WTC11 (cell line): ENCODE data around the gene ZNF678. TPM values are rescaled to one million over a fixed set of nuclear protein-coding genes. Genes with fewer than 3 reads are reported as not detected.

Experiments
- ATAC-seq: fragments of 200-7000 bp; cut with Tn5 transposase; 2 replicates; pipeline ENCODE4 v1.10.0; 2021; ENCODE audit warnings: mild to moderate bottlenecking, moderate library complexity
- CTCF ChIA-PET: fragments of 300-600 bp; sonication (Branson Sonifier 250); formaldehyde crosslinking; loops from one replicate; lab custom pipeline; 2021; ENCODE audit warnings: antibody characterized with exemption; lab: Charles Lee
- POLR2A ChIA-PET: fragments of 350-600 bp; sonication (Branson Sonifier 250); formaldehyde crosslinking; loops from one replicate; lab custom pipeline; 2021; ENCODE audit warnings: antibody characterized with exemption; lab: Charles Lee
- DNase-seq: peaks from one replicate; pipeline ENCODE4 v3.0.0; 2021; ENCODE audit warnings: low spot score
- H3K27ac Mint-ChIP-seq: 2 replicates; pipeline ENCODE4 v1.8.0; 2021; ENCODE audit warnings: mixed read lengths
- H3K27me3 Mint-ChIP-seq: 2 replicates; pipeline ENCODE4 v1.8.0; 2021; ENCODE audit warnings: low read depth, mild to moderate bottlenecking, moderate library complexity, mixed read lengths
- H3K36me3 Mint-ChIP-seq: 2 replicates; pipeline ENCODE4 v1.8.0; 2021; ENCODE audit warnings: mixed read lengths
- H3K4me1 Mint-ChIP-seq: 2 replicates; pipeline ENCODE4 v1.8.0; 2022; ENCODE audit warnings: mixed read lengths
- H3K4me3 Mint-ChIP-seq: 2 replicates; pipeline ENCODE4 v1.8.0; 2021; ENCODE audit warnings: mild to moderate bottlenecking, moderate library complexity, mixed read lengths
- H3K9me3 Mint-ChIP-seq: 2 replicates; pipeline ENCODE4 v1.8.0; 2021; ENCODE audit warnings: mixed read lengths
- E2F4 ChIP-seq: sonication (generic); formaldehyde crosslinking; IDR thresholded peaks from 2 replicates; pipeline ENCODE4 v1.8.1; 2022; ENCODE audit warnings: low read depth, mild to moderate bottlenecking, moderate library complexity, missing genetic modification reagents, borderline replicate concordance
- ETV6 ChIP-seq: sonication (generic); formaldehyde crosslinking; IDR thresholded peaks from 2 replicates; pipeline ENCODE4 v1.8.1; 2022; ENCODE audit warnings: mild to moderate bottlenecking, missing genetic modification reagents
- HMGXB4 ChIP-seq: sonication (generic); formaldehyde crosslinking; IDR thresholded peaks from 2 replicates; pipeline ENCODE4 v1.8.1; 2023; ENCODE audit warnings: mild to moderate bottlenecking, moderate library complexity, missing genetic modification reagents
- KAT7 ChIP-seq: sonication (generic); formaldehyde crosslinking; IDR thresholded peaks from 2 replicates; pipeline ENCODE4 v1.8.1; 2023; ENCODE audit warnings: missing genetic modification reagents, mild to moderate bottlenecking, borderline replicate concordance
- NFE2L1 ChIP-seq: sonication (generic); formaldehyde crosslinking; IDR thresholded peaks from 2 replicates; pipeline ENCODE4 v1.8.1; 2023; ENCODE audit warnings: missing genetic modification reagents
- TEAD1 ChIP-seq: sonication (generic); formaldehyde crosslinking; IDR thresholded peaks from 2 replicates; pipeline ENCODE4 v1.8.0; 2022; ENCODE audit warnings: mild to moderate bottlenecking, missing genetic modification reagents
- ZNF232 ChIP-seq: sonication (generic); formaldehyde crosslinking; IDR thresholded peaks from 2 replicates; pipeline ENCODE4 v1.8.0; 2022; ENCODE audit warnings: mild to moderate bottlenecking, missing genetic modification reagents
- ZNF512 ChIP-seq: sonication (generic); formaldehyde crosslinking; IDR thresholded peaks from 2 replicates; pipeline ENCODE4 v1.8.1; 2022; ENCODE audit warnings: missing genetic modification reagents, borderline replicate concordance
- total RNA-seq: library from RNA; stranded (reverse); gene quantifications from 3 replicates; pipeline ENCODE4 v1.2.3, GENCODE V29; 2021
- TF ChIP-seq, protein P1 (sequence below): sonication (generic); formaldehyde crosslinking; IDR thresholded peaks from 2 replicates; pipeline ENCODE4 v1.8.0; 2023; ENCODE audit warnings: missing genetic modification reagents, mild to moderate bottlenecking, borderline replicate concordance

Gene ZNF678
- total RNA-seq, 1 experiment from 2014 or later = 28.9 TPM

DNA sequence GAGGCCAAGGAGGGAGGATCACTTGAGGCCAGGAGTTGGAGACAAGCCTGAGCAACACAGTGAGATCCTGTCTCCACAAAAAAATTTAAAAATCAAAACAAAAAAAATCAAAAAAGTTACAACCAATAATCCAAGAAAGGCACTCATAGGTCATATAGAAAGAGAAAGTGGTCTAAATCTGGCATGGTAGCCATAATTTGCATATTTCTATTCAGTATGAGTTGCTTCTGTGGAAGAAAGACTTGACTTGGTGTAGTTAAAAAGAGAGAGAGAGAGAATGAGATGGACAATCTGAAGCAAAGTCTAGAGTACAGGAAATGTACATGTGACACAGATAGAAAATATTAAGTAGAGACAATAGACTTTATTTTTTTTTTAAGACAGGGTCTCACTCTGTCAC, 149.3 kb downstream of the ZNF678 start (continued):
- TF ChIP-seq E2F4 (CRISPR knock-in tag) (no peak), ZNF512 (CRISPR knock-in tag) (no peak), KAT7 (CRISPR knock-in tag) (no peak), NFE2L1 (CRISPR knock-in tag) (no peak)
- TF ChIP-seq, protein P1, sequence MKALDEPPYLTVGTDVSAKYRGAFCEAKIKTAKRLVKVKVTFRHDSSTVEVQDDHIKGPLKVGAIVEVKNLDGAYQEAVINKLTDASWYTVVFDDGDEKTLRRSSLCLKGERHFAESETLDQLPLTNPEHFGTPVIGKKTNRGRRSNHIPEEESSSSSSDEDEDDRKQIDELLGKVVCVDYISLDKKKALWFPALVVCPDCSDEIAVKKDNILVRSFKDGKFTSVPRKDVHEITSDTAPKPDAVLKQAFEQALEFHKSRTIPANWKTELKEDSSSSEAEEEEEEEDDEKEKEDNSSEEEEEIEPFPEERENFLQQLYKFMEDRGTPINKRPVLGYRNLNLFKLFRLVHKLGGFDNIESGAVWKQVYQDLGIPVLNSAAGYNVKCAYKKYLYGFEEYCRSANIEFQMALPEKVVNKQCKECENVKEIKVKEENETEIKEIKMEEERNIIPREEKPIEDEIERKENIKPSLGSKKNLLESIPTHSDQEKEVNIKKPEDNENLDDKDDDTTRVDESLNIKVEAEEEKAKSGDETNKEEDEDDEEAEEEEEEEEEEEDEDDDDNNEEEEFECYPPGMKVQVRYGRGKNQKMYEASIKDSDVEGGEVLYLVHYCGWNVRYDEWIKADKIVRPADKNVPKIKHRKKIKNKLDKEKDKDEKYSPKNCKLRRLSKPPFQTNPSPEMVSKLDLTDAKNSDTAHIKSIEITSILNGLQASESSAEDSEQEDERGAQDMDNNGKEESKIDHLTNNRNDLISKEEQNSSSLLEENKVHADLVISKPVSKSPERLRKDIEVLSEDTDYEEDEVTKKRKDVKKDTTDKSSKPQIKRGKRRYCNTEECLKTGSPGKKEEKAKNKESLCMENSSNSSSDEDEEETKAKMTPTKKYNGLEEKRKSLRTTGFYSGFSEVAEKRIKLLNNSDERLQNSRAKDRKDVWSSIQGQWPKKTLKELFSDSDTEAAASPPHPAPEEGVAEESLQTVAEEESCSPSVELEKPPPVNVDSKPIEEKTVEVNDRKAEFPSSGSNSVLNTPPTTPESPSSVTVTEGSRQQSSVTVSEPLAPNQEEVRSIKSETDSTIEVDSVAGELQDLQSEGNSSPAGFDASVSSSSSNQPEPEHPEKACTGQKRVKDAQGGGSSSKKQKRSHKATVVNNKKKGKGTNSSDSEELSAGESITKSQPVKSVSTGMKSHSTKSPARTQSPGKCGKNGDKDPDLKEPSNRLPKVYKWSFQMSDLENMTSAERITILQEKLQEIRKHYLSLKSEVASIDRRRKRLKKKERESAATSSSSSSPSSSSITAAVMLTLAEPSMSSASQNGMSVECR (CRISPR knock-in tag) = no peak

- H3K27ac Mint-ChIP-seq = no peak overlapping the region
- H3K9me3 Mint-ChIP-seq = peaks cover 94% of the 10 kb centered on the region
- CTCF ChIA-PET = interaction anchor here (1.2 kb wide), 1 partner anchor 12 kb away, joined by 3 read pairs; no protein-coding TSS in a partner anchor
- ATAC-seq (no peak), DNase-seq (no peak)
- H3K27me3 Mint-ChIP-seq = peaks cover 70% of the 10 kb centered on the region
- TF ChIP-seq ETV6 (CRISPR knock-in tag) (no peak), TEAD1 (CRISPR knock-in tag) (no peak)
- TF ChIP-seq, protein P1 (CRISPR knock-in tag) = no peak
- TF ChIP-seq, all 79 proteins: peak for 0
- Mint-ChIP-seq H3K4me3 (no peak overlapping the region), H3K36me3 (peaks cover 85% of the 10 kb centered on the region), H3K4me1 (peaks cover 7% of the 10 kb centered on the region)
- POLR2A ChIA-PET = no interaction called here
Observed at GRCh38 chr1:227718932-227719331, 155.6 kb downstream of the ZNF678 start.

DNA sequence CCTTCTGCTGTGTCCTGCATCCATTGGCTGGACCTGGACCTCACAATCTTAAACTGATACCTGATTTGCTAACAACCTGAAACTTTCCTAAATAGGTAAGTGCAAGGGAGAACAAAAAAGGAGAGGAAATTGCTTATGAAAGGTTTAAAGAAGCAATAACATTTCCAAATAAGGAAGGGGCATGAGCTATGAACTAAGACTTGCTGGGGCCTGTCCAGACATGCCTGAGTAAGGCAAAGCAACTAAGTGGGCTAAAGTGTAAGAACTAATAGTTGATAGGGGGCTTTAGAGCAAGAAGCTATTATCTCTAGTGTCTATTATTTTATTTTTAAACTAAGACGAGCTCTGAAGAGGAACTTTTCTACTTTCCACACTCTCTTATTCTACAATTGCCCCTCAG, 160.1 kb downstream of the ZNF678 start:
- peaks cover 54% of the 10 kb centered on the region for H3K27me3 Mint-ChIP-seq
- DNase-seq = no peak
- POLR2A ChIA-PET = no interaction called here
- no peak for ATAC-seq
- H3K36me3 Mint-ChIP-seq = peaks cover 58% of the 10 kb centered on the region
- peaks cover 65% of the 10 kb centered on the region for H3K9me3 Mint-ChIP-seq
- H3K27ac Mint-ChIP-seq = no peak overlapping the region
- peaks cover 20% of the 10 kb centered on the region for H3K4me1 Mint-ChIP-seq
- TF ChIP-seq HMGXB4 (CRISPR knock-in tag) (no peak), ZNF232 (no peak)
- no peak overlapping the region for H3K4me3 Mint-ChIP-seq
- CTCF ChIA-PET = interaction anchor here (1.0 kb wide), 1 partner anchor 181 kb away, joined by 4 read pairs; no protein-coding TSS in a partner anchor
